Left ventricle myocardium inferior (tissue), 1 donor: ENCODE results near the gene COL28A1. TPM values are rescaled to one million over a fixed set of nuclear protein-coding genes. Genes with fewer than 3 reads are reported as not detected.
"Not testable (repeated sequence)": the region's sequence is repeated elsewhere in the genome, so short reads cannot be mapped to it uniquely, and the experiment has no call there.

ENCODE experiments used
- DNase-seq: peaks from one replicate; pipeline ENCODE4 v3.0.0-alpha.2; 2020
- H3K27ac ChIP-seq: fragments of 200-600 bp; replicated peaks from 2 replicates; pipeline ENCODE4 v1.8.0; 2021
- H3K27me3 ChIP-seq: fragments of 200-600 bp; 2 replicates; pipeline ENCODE4 v1.8.0; 2021; ENCODE audit warnings: low read depth
- H3K36me3 ChIP-seq: fragments of 200-600 bp; 2 replicates; pipeline ENCODE4 v1.8.0; 2021
- H3K4me1 ChIP-seq: fragments of 200-600 bp; 2 replicates; pipeline ENCODE4 v1.8.0; 2021
- H3K4me3 ChIP-seq: fragments of 200-600 bp; 2 replicates; pipeline ENCODE4 v1.8.0; 2021; ENCODE audit warnings: mild to moderate bottlenecking, moderate library complexity
- H3K9me3 ChIP-seq: fragments of 200-600 bp; replicated peaks from 2 replicates; pipeline ENCODE4 v1.8.0; 2021
- CTCF ChIP-seq: fragments of 200-600 bp; IDR thresholded peaks from 2 replicates; pipeline ENCODE4 v1.8.0; 2021; ENCODE audit warnings: antibody characterized with exemption, mild to moderate bottlenecking, borderline replicate concordance
- intact Hi-C: fragments of 100-400 bp; cut with micrococcal nuclease; formaldehyde crosslinking; loops from one replicate; pipeline ENCODE4 v1.11.0; 2022
- total RNA-seq: library from RNA; stranded (reverse); fragmentation: NEBNext Ultra II Directional; extraction: Animal tissue kit (Norgen Biotek cat#: 25700); gene quantifications from one replicate; pipeline ENCODE4 v1.2.1, GENCODE V29; 2021
- donor health status: DM: no; HTN: yes; CAD: no; lungs with severe emphysema.

Gene COL28A1
- total RNA-seq, 1 donor from 2014 or later = 1.9 TPM

GRCh38 chr7:7414791-7415603, 120.7 kb downstream of the COL28A1 start:
- no peak for DNase-seq
- no peaks in the 10 kb centered on the region for H3K9me3 ChIP-seq
- H3K27ac ChIP-seq = no peak overlapping the region
- no peaks in the 10 kb centered on the region for H3K27me3 ChIP-seq
- TF ChIP-seq CTCF = no peak
- no peaks in the 10 kb centered on the region for H3K36me3 ChIP-seq
- no peaks in the 10 kb centered on the region for H3K4me1 ChIP-seq
- H3K4me3 ChIP-seq = no peak overlapping the region
- intact Hi-C loops = no loop called here

GRCh38 chr7:7408001-7408770, 127.5 kb downstream of the COL28A1 start:
- Histone ChIP-seq H3K4me1 (no peaks in the 10 kb centered on the region), H3K9me3 (peaks cover 11% of the 10 kb centered on the region), H3K36me3 (no peaks in the 10 kb centered on the region), H3K4me3 (no peak overlapping the region), H3K27me3 (no peaks in the 10 kb centered on the region), H3K27ac (no peak overlapping the region)
- DNase-seq = no peak
- intact Hi-C loops = no loop called here
- TF ChIP-seq CTCF = no peak

GRCh38 chr7:7405461-7405860, 130.2 kb downstream of the COL28A1 start:
- TF ChIP-seq CTCF = no peak
- no peak overlapping the region for H3K4me3 ChIP-seq
- H3K27me3 ChIP-seq = no peaks in the 10 kb centered on the region
- no peaks in the 10 kb centered on the region for H3K4me1 ChIP-seq
- no peaks in the 10 kb centered on the region for H3K36me3 ChIP-seq
- no peak overlapping the region for H3K27ac ChIP-seq
- intact Hi-C loops = no loop called here
- DNase-seq = no peak
- H3K9me3 ChIP-seq = peaks cover 11% of the 10 kb centered on the region

- Histone ChIP-seq H3K4me1 (no peaks in the 10 kb centered on the region), H3K36me3 (no peaks in the 10 kb centered on the region), H3K27ac (no peak overlapping the region), H3K27me3 (no peaks in the 10 kb centered on the region), H3K9me3 (no peaks in the 10 kb centered on the region), H3K4me3 (no peak overlapping the region)
- intact Hi-C loops = no loop called here
- TF ChIP-seq CTCF = no peak
- DNase-seq = no peak
These were observed 136.0 kb downstream of the COL28A1 start for GRCh38 chr7:7399707-7400106.

GRCh38 chr7:7395785-7396184, 139.9 kb downstream of the COL28A1 start:
- Histone ChIP-seq H3K36me3 (no peaks in the 10 kb centered on the region), H3K4me1 (no peaks in the 10 kb centered on the region), H3K9me3 (peaks cover 15% of the 10 kb centered on the region), H3K4me3 (no peak overlapping the region), H3K27me3 (peaks cover 4% of the 10 kb centered on the region), H3K27ac (no peak overlapping the region)
- TF ChIP-seq CTCF = no peak
- DNase-seq = no peak
- intact Hi-C loops = no loop called here

GRCh38 chr7:7388164-7388563, 147.5 kb downstream of the COL28A1 start:
- peaks cover 24% of the 10 kb centered on the region for H3K9me3 ChIP-seq
- H3K4me1 ChIP-seq, H3K27me3 ChIP-seq, intact Hi-C loops, H3K36me3 ChIP-seq, DNase-seq, H3K4me3 ChIP-seq, H3K27ac ChIP-seq: not testable (repeated sequence)
